HEK293 (cell line): ENCODE results near the gene NRBF2.
"Not testable (repeated sequence)": the region's sequence is repeated elsewhere in the genome, so short reads cannot be mapped to it uniquely, and the experiment has no call there.

Source experiments
- CTCF ChIA-PET: fragments of 350-600 bp; formaldehyde crosslinking; extraction: SDS; loops from one replicate; lab custom pipeline; 2021; ENCODE audit warnings: antibody characterized with exemption; lab: Yijun Ruan, JAX
- POLR2A ChIA-PET: fragments of 300-600 bp; formaldehyde crosslinking; extraction: SDS; loops from one replicate; lab custom pipeline; 2020; ENCODE audit warnings: antibody characterized with exemption, inconsistent platforms; lab: Yijun Ruan, JAX
- H3K27ac ChIP-seq: fragments of 200-500 bp; sonication (Bioruptor generic); 2 replicates; pipeline ENCODE4 v1.5.1; 2014; ENCODE audit warnings: low read depth, low read length, control low read depth, inconsistent platforms; ENCODE audit errors: extremely low read depth
- H3K36me3 ChIP-seq, 2 experiments: fragments of 200-500 bp in 1 of 2; sonication (Bioruptor generic) in 1 of 2; 1 replicate in 1 of 2; 2 replicates in 1 of 2; pipeline ENCODE4 v1.5.1; 2014 to 2017; ENCODE audit warnings: inconsistent platforms in 2 of 2, low read length in 2 of 2; ENCODE audit not compliant: control insufficient read depth in 2 of 2, insufficient read depth in 1 of 2
- H3K4me1 ChIP-seq: fragments of 200-500 bp; sonication (Bioruptor generic); 2 replicates; pipeline ENCODE4 v1.5.1; 2014; ENCODE audit warnings: mild to moderate bottlenecking, low read length, inconsistent platforms; ENCODE audit not compliant: control insufficient read depth, insufficient read depth
- H3K4me3 ChIP-seq: 2 replicates; pipeline ENCODE4 v1.5.1; 2011; ENCODE audit warnings: low read depth, mild to moderate bottlenecking, control low read depth, low read length, moderate library complexity
- H3K9me3 ChIP-seq: fragments of 200-500 bp; sonication (Bioruptor generic); 2 replicates; pipeline ENCODE4 v1.5.1; 2014; ENCODE audit warnings: low read depth, low read length, inconsistent platforms; ENCODE audit not compliant: control insufficient read depth, insufficient read depth
- FEZF1 ChIP-seq: fragments of 450-650 bp; formaldehyde crosslinking; IDR thresholded peaks from 2 replicates; pipeline ENCODE4 v1.5.1; 2016; ENCODE audit warnings: missing biosample characterization, missing genetic modification characterization
- KLF1 ChIP-seq: fragments of 450-650 bp; formaldehyde crosslinking; IDR thresholded peaks from 2 replicates; pipeline ENCODE4 v1.5.1; 2016; ENCODE audit warnings: missing biosample characterization, missing genetic modification characterization
- KLF16 ChIP-seq: fragments of 450-650 bp; formaldehyde crosslinking; IDR thresholded peaks from 2 replicates; pipeline ENCODE4 v1.5.1; 2017; ENCODE audit warnings: missing biosample characterization, missing genetic modification characterization
- KLF9 ChIP-seq: fragments of 450-650 bp; formaldehyde crosslinking; IDR thresholded peaks from 2 replicates; pipeline ENCODE4 v1.5.1; 2016; ENCODE audit warnings: missing biosample characterization, missing genetic modification characterization, low read depth
- RBAK ChIP-seq: fragments of 450-650 bp; formaldehyde crosslinking; IDR thresholded peaks from 2 replicates; pipeline ENCODE4 v1.5.1; 2016; ENCODE audit warnings: missing biosample characterization, missing genetic modification characterization
- SP2 ChIP-seq: fragments of 450-650 bp; formaldehyde crosslinking; IDR thresholded peaks from 2 replicates; pipeline ENCODE4 v1.5.1; 2016; ENCODE audit warnings: missing biosample characterization, missing genetic modification characterization
- ZBTB1 ChIP-seq: fragments of 450-650 bp; formaldehyde crosslinking; IDR thresholded peaks from 2 replicates; pipeline ENCODE4 v1.5.1; 2016; ENCODE audit warnings: missing biosample characterization, missing genetic modification characterization
- ZNF10 ChIP-seq: fragments of 450-650 bp; formaldehyde crosslinking; IDR thresholded peaks from 2 replicates; pipeline ENCODE4 v1.5.1; 2017; ENCODE audit warnings: missing biosample characterization, missing genetic modification characterization
- ZNF133 ChIP-seq: fragments of 450-650 bp; formaldehyde crosslinking; IDR thresholded peaks from 2 replicates; pipeline ENCODE4 v1.5.1; 2016; ENCODE audit warnings: missing biosample characterization, missing genetic modification characterization
- ZNF138 ChIP-seq: fragments of 450-650 bp; formaldehyde crosslinking; IDR thresholded peaks from 2 replicates; pipeline ENCODE4 v1.5.1; 2016; ENCODE audit warnings: missing biosample characterization, missing genetic modification characterization, borderline replicate concordance
- ZNF175 ChIP-seq: fragments of 450-650 bp; formaldehyde crosslinking; IDR thresholded peaks from 2 replicates; pipeline ENCODE4 v1.5.1; 2016; ENCODE audit warnings: missing biosample characterization, missing genetic modification characterization
- ZNF239 ChIP-seq: fragments of 450-650 bp; formaldehyde crosslinking; IDR thresholded peaks from 2 replicates; pipeline ENCODE4 v1.5.1; 2016; ENCODE audit warnings: missing biosample characterization, missing genetic modification characterization
- ZNF341 ChIP-seq: fragments of 450-650 bp; formaldehyde crosslinking; IDR thresholded peaks from 2 replicates; pipeline ENCODE4; 2016; ENCODE audit warnings: low read depth, missing biosample characterization, missing genetic modification characterization
- ZNF37A ChIP-seq: fragments of 450-650 bp; IDR thresholded peaks from 2 replicates; pipeline ENCODE4 v1.5.1; 2018; ENCODE audit warnings: missing biosample characterization, missing genetic modification characterization
- ZNF423 ChIP-seq: fragments of 450-650 bp; formaldehyde crosslinking; IDR thresholded peaks from 2 replicates; pipeline ENCODE4 v1.5.1; 2016; ENCODE audit warnings: missing biosample characterization, missing genetic modification characterization
- ZNF426 ChIP-seq: fragments of 450-650 bp; formaldehyde crosslinking; IDR thresholded peaks from 2 replicates; pipeline ENCODE4 v1.5.1; 2017; ENCODE audit warnings: missing biosample characterization, missing genetic modification characterization, mild to moderate bottlenecking, inconsistent platforms, moderate library complexity
- ZNF561 ChIP-seq: fragments of 450-650 bp; IDR thresholded peaks from 2 replicates; pipeline ENCODE4 v1.5.1; 2018; ENCODE audit warnings: missing biosample characterization, missing genetic modification characterization, borderline replicate concordance
- ZNF585B ChIP-seq: fragments of 450-650 bp; formaldehyde crosslinking; IDR thresholded peaks from 2 replicates; pipeline ENCODE4 v1.5.1; 2016; ENCODE audit warnings: missing biosample characterization, missing genetic modification characterization
- ZNF660 ChIP-seq: fragments of 450-650 bp; IDR thresholded peaks from 2 replicates; pipeline ENCODE4 v1.5.1; 2018; ENCODE audit warnings: missing biosample characterization, mild to moderate bottlenecking, missing genetic modification characterization
- ZNF670 ChIP-seq: fragments of 450-650 bp; formaldehyde crosslinking; IDR thresholded peaks from 2 replicates; pipeline ENCODE4 v1.5.1; 2016; ENCODE audit warnings: missing biosample characterization, missing genetic modification characterization, low read depth
- ZNF701 ChIP-seq: fragments of 450-650 bp; formaldehyde crosslinking; IDR thresholded peaks from 2 replicates; pipeline ENCODE4 v1.5.1; 2016; ENCODE audit warnings: missing biosample characterization, missing genetic modification characterization
- ZNF791 ChIP-seq: fragments of 450-650 bp; formaldehyde crosslinking; IDR thresholded peaks from 2 replicates; pipeline ENCODE4 v1.5.1; 2016; ENCODE audit warnings: missing biosample characterization, missing genetic modification characterization
- ZNF843 ChIP-seq: fragments of 450-650 bp; formaldehyde crosslinking; IDR thresholded peaks from 2 replicates; pipeline ENCODE4 v1.5.1; 2016; ENCODE audit warnings: missing biosample characterization, missing genetic modification characterization
- ZXDB ChIP-seq: fragments of 450-650 bp; formaldehyde crosslinking; IDR thresholded peaks from 2 replicates; pipeline ENCODE4 v1.5.1; 2016; ENCODE audit warnings: missing biosample characterization, missing genetic modification characterization
- TF ChIP-seq, protein P1 (sequence below): fragments of 450-650 bp; formaldehyde crosslinking; IDR thresholded peaks from 2 replicates; pipeline ENCODE4 v1.5.1; 2016; ENCODE audit warnings: missing biosample characterization, missing genetic modification characterization
- TF ChIP-seq, protein P2 (sequence below): fragments of 450-650 bp; formaldehyde crosslinking; IDR thresholded peaks from 2 replicates; pipeline ENCODE4 v1.5.0; 2017; ENCODE audit warnings: missing biosample characterization, missing genetic modification characterization, borderline replicate concordance
- TF ChIP-seq, protein P3 (sequence below): fragments of 450-650 bp; formaldehyde crosslinking; IDR thresholded peaks from 2 replicates; pipeline ENCODE4 v1.5.1; 2016; ENCODE audit warnings: missing biosample characterization, missing genetic modification characterization

Gene NRBF2

DNA sequence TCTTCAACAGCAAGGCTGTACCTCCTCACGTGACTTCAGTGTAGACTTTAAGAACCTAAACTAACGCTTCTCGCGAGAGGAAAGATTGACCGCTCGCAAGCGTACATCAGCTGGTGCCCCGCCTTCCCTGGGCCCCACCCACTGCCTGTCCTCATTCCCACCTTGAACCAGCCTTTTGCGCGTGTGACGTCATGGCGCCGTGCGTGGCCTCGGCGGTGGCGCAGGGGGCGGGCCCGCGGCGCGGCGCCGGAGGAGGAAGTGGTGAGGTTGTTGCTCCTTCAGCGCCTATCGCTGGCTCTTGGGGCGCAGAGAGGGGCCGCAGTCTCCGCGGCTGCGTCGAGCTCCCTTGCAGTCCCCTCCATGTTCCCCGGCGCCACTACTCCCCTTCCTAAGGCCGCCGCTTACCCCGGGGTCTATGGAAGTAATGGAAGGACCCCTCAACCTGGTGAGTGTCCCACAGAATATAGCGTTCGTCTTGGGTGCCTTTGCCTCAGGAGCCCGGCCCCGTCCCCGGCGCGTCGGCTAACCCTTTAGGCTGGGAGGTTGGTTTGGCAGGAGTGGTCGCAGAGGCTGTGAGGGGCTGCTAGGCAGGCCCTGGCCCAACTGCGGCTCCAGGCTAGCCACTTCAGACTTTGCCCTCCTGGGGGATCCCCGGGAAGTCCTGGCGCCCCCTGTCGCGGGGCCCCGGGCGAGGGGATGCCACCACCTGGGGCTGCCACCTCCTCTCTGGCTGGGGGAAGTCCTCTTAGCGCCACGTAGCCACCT, at the start of gene NRBF2 (continued):
- no peak for TF ChIP-seq ZBTB1 (tag by site-specific recombination)
- TF ChIP-seq ZNF585B (tag by site-specific recombination), result no peak
- TF ChIP-seq, protein P1, sequence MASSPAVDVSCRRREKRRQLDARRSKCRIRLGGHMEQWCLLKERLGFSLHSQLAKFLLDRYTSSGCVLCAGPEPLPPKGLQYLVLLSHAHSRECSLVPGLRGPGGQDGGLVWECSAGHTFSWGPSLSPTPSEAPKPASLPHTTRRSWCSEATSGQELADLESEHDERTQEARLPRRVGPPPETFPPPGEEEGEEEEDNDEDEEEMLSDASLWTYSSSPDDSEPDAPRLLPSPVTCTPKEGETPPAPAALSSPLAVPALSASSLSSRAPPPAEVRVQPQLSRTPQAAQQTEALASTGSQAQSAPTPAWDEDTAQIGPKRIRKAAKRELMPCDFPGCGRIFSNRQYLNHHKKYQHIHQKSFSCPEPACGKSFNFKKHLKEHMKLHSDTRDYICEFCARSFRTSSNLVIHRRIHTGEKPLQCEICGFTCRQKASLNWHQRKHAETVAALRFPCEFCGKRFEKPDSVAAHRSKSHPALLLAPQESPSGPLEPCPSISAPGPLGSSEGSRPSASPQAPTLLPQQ, result peak; percentile 95
- peak; percentile 100 for TF ChIP-seq KLF9 (tag by site-specific recombination)
- peak; percentile 58; the same call in 1 of the 2 replicates for TF ChIP-seq ZNF561 (tag by site-specific recombination)
- peak; percentile 94 for TF ChIP-seq KLF16 (tag by site-specific recombination)
- TF ChIP-seq ZNF660, result peak; percentile 28; the same call in 1 of the 2 replicates
- TF ChIP-seq RBAK (tag by site-specific recombination), result no peak
- peak; percentile 68; the same call in 1 of the 2 replicates for TF ChIP-seq ZNF423
- no peak for TF ChIP-seq ZNF138 (tag by site-specific recombination)
- peak; percentile 95 for TF ChIP-seq SP2 (tag by site-specific recombination)
- TF ChIP-seq ZNF701 (tag by site-specific recombination), result no peak
- no peak for TF ChIP-seq ZNF670
- TF ChIP-seq ZNF239, result no peak
- no peak; the same call in 1 of the 2 replicates for TF ChIP-seq ZNF843 (tag by site-specific recombination)
- TF ChIP-seq ZNF426 (tag by site-specific recombination), result no peak
- TF ChIP-seq ZXDB (tag by site-specific recombination), result peak; percentile 84; the same call in 1 of the 2 replicates
- TF ChIP-seq ZNF791 (tag by site-specific recombination), result no peak
- TF ChIP-seq, protein P2, sequence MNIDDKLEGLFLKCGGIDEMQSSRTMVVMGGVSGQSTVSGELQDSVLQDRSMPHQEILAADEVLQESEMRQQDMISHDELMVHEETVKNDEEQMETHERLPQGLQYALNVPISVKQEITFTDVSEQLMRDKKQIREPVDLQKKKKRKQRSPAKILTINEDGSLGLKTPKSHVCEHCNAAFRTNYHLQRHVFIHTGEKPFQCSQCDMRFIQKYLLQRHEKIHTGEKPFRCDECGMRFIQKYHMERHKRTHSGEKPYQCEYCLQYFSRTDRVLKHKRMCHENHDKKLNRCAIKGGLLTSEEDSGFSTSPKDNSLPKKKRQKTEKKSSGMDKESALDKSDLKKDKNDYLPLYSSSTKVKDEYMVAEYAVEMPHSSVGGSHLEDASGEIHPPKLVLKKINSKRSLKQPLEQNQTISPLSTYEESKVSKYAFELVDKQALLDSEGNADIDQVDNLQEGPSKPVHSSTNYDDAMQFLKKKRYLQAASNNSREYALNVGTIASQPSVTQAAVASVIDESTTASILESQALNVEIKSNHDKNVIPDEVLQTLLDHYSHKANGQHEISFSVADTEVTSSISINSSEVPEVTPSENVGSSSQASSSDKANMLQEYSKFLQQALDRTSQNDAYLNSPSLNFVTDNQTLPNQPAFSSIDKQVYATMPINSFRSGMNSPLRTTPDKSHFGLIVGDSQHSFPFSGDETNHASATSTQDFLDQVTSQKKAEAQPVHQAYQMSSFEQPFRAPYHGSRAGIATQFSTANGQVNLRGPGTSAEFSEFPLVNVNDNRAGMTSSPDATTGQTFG, result no peak

DNA sequence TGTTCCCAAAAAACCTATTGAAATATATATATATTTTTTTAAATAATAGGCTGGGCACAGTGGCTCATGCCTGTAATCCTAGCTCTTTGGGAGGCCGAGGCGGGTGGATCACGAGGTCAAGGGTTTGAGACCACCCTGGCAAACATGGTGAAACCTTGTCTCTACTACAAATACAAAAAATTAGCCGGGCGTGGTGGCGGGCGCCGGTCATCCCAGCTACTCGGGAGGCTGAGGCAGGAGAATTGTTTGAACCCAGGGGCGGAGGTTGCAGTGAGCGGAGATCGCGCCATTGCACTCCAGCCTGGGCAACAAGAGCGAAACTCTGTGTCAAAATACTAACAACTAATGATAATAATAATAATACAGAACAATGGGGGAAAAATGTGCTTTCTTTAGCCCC, 49.7 kb upstream of the NRBF2 start:
- H3K4me3 ChIP-seq, POLR2A ChIA-PET, H3K27ac ChIP-seq, H3K4me1 ChIP-seq, H3K9me3 ChIP-seq, H3K36me3 ChIP-seq: not testable (repeated sequence)
- CTCF ChIA-PET, result interaction anchor here (0.6 to 2.2 kb wide), 13 partner anchors 11 to 635 kb away, joined by 3 to 12 read pairs (median 3); no protein-coding TSS in a partner anchor

DNA sequence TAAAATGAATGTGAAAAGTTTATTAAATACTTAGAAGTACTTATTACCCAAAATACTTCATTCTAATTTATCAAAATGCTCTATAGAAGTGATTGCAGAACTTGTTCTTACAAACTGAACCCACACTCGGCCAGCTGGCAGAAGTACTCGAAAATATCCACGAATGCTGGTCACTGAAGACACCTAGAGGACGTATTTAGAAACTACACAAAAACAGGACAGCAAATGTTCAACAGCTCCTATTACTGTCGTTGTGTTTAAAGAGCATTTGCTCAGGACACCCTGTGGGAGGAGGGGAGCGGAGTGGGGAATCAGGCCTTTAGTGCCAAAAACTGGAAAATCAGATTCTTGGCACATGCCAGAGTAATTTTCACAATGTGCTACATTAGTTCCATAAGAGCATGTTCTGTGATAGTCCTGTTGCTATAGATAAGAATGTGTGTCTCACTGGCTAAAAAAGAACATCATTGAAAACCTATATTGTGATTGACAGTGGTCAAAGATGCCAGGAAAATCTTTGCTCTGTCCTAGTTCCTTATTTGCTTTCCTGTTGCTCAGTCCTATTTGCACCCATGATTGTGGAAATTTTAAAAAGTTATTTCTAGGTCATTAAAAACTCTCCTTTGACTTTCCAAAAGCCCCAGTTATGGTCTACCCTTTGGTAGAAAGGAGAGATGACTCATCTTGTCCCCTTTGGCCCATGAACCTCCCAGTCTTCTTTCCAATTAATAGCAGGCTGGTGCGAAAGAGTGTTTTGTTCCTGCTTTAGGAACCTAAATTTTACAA, 49.0 kb upstream of the NRBF2 start:
- H3K36me3 ChIP-seq, result no peaks in the 10 kb centered on the region
- no peak overlapping the region for H3K27ac ChIP-seq
- POLR2A ChIA-PET, result no interaction called here
- no peak overlapping the region for H3K4me3 ChIP-seq
- H3K9me3 ChIP-seq, result no peaks in the 10 kb centered on the region
- CTCF ChIA-PET, result interaction anchor here (0.5 to 2.2 kb wide), 21 partner anchors 9 to 636 kb away, joined by 3 to 12 read pairs (median 3); no protein-coding TSS in a partner anchor
- no peaks in the 10 kb centered on the region for H3K4me1 ChIP-seq
- TF ChIP-seq ZNF133 (tag by site-specific recombination) (no peak), KLF1 (tag by site-specific recombination) (no peak), ZNF10 (tag by site-specific recombination) (no peak), ZNF660 (0 out of 2 replicates have a peak, but pooled peaks have one; percentile 25), RBAK (tag by site-specific recombination) (no peak), ZNF791 (tag by site-specific recombination) (no peak), ZNF175 (no peak), ZNF426 (tag by site-specific recombination) (no peak), ZNF341 (no peak), ZNF37A (tag by site-specific recombination) (no peak), FEZF1 (tag by site-specific recombination) (0 out of 2 replicates have a peak, but pooled peaks have one; percentile 21)
- TF ChIP-seq, protein P3, sequence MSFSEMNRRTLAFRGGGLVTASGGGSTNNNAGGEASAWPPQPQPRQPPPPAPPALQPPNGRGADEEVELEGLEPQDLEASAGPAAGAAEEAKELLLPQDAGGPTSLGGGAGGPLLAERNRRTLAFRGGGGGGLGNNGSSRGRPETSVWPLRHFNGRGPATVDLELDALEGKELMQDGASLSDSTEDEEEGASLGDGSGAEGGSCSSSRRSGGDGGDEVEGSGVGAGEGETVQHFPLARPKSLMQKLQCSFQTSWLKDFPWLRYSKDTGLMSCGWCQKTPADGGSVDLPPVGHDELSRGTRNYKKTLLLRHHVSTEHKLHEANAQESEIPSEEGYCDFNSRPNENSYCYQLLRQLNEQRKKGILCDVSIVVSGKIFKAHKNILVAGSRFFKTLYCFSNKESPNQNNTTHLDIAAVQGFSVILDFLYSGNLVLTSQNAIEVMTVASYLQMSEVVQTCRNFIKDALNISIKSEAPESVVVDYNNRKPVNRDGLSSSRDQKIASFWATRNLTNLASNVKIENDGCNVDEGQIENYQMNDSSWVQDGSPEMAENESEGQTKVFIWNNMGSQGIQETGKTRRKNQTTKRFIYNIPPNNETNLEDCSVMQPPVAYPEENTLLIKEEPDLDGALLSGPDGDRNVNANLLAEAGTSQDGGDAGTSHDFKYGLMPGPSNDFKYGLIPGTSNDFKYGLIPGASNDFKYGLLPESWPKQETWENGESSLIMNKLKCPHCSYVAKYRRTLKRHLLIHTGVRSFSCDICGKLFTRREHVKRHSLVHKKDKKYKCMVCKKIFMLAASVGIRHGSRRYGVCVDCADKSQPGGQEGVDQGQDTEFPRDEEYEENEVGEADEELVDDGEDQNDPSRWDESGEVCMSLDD (tag by site-specific recombination), result no peak
